Measurements from ENCODE around the gene DYNLT4. TPM values are rescaled to one million over a fixed set of nuclear protein-coding genes. Genes with fewer than 3 reads are reported as not detected.

The DYNLT4 gene
- total and polyA plus RNA-seq, 2 of the 8 experiments (the other 6 are each of a cell fraction or from before 2014, with no cell fraction given) = 0.29 TPM; not detected in 1

GRCh38 chr1:44853201-44853600, 46.0 kb upstream of the DYNLT4 start:
- no peak overlapping the region for H2BK12ac ChIP-seq (ENCODE audit: low read depth, low read length)
- H2AK5ac ChIP-seq (ENCODE audit: low read depth, low read length) = no peak overlapping the region
- H3K14ac ChIP-seq (ENCODE audit: insufficient read length) = no peak overlapping the region
- H3K56ac ChIP-seq (replicated peaks; ENCODE audit: insufficient read length, low read depth, low read length) = no peak overlapping the region
- H3K4ac ChIP-seq (replicated peaks; ENCODE audit: insufficient read length, low read depth, low read length) = no peak overlapping the region
- no peak overlapping the region for H3K9ac ChIP-seq (replicated peaks in 1 of 4; ENCODE audit: extremely low read depth in 1 of 4, low read depth in 3 of 4, low read length in 3 of 4)
- no peak overlapping the region for H2BK120ac ChIP-seq (replicated peaks; ENCODE audit: low read depth, low read length)
- no peak overlapping the region for H3K27ac ChIP-seq (ENCODE audit: low read depth, low read length)
- no peak overlapping the region for H3K18ac ChIP-seq (ENCODE audit: extremely low read depth, low read length)
- H3K23me2 ChIP-seq (ENCODE audit: low read depth, low read length) = no peaks in the 10 kb centered on the region
- WGBS, 2 experiments (ENCODE audit: extremely low coverage in 1 of 2, insufficient coverage in 1 of 2, insufficient read length in 1 of 2, insufficient replicate concordance in 2 of 2, low coverage in 1 of 2, low lambda C conversion rate in 2 of 2, missing lambda C conversion rate in 1 of 2) = 94% methylated on average over 6 of the region's 6 CpGs; no CpG with 5 or more reads in 1 of the 2 experiments
- H2BK20ac ChIP-seq (ENCODE audit: low read length) = no peak overlapping the region
- ChIA-PET CTCF (ENCODE audit: partially characterized antibody) (interaction anchor here (0.8 to 1.0 kb wide), 2 partner anchors 12 to 138 kb away, joined by 3 read pairs; no protein-coding TSS in a partner anchor), POLR2A (ENCODE audit: partially characterized antibody) (interaction anchor here (1.1 to 1.7 kb wide), 3 partner anchors 8 to 161 kb away, joined by 3 read pairs; partner anchors contain the start of gene PTCH2)
- no peak overlapping the region for H2BK15ac ChIP-seq (ENCODE audit: low read length)
- H4K20me1 ChIP-seq (replicated peaks in 1 of 2; ENCODE audit: control insufficient read depth in 1 of 2, insufficient read depth in 2 of 2, low read length in 2 of 2) = no peaks in the 10 kb centered on the region
- TF ChIP-seq CTBP2 (IDR thresholded peaks at IDR 0.05; ENCODE audit: borderline replicate concordance, insufficient read depth, insufficient read length, low read length) (no peak), SAP30 (IDR thresholded peaks at IDR 0.05; ENCODE audit: insufficient read depth, insufficient replicate concordance, low read length) (no peak), ASH2L (IDR thresholded peaks at IDR 0.05; ENCODE audit: low read length) (no peak), BACH1 (IDR thresholded peaks at IDR 0.05; ENCODE audit: low read length) (no peak), CBX8 (IDR thresholded peaks at IDR 0.05; ENCODE audit: borderline replicate concordance, low read depth, low read length) (no peak), KDM4A (IDR thresholded peaks at IDR 0.05; ENCODE audit: low read depth, low read length, severe bottlenecking) (no peak), ZNF274 (IDR thresholded peaks at IDR 0.05; ENCODE audit: borderline replicate concordance, extremely low read depth, low read length) (no peak)
- H2BK5ac ChIP-seq (ENCODE audit: low read depth, low read length) = no peak overlapping the region
- no peak for DNase-seq (ENCODE audit: low read depth in 1 of 2, low spot score in 2 of 2)
- H3K27me3 ChIP-seq (replicated peaks in 1 of 4; ENCODE audit: control insufficient read depth in 3 of 4, extremely low read depth in 1 of 4, insufficient read depth in 3 of 4, low read length in 3 of 4) = no peaks in the 10 kb centered on the region
- H2AFZ ChIP-seq (ENCODE audit: low read length) = no peak overlapping the region
- H3K79me1 ChIP-seq (ENCODE audit: low read depth, low read length) = no peaks in the 10 kb centered on the region
- H4K5ac ChIP-seq (ENCODE audit: insufficient read length, low read depth, low read length) = no peak overlapping the region
- no peak overlapping the region for H4K91ac ChIP-seq (replicated peaks; ENCODE audit: insufficient read length, low read length)
- no peak overlapping the region for H3K4me3 ChIP-seq (ENCODE audit: extremely low read depth in 1 of 4, insufficient read depth in 2 of 4, low read depth in 3 of 4, low read length in 4 of 4)
- no peaks in the 10 kb centered on the region for H3K4me1 ChIP-seq (replicated peaks in 1 of 4; ENCODE audit: control insufficient read depth in 3 of 4, insufficient read depth in 4 of 4, low read length in 3 of 4)
- no peak overlapping the region for H4K8ac ChIP-seq (ENCODE audit: extremely low read depth, insufficient read depth, low read length)
- H3K23ac ChIP-seq (ENCODE audit: insufficient read length) = no peak overlapping the region
- H3K36me3 ChIP-seq (ENCODE audit: control insufficient read depth in 2 of 4, insufficient read depth in 4 of 4, low read length in 3 of 4) = no peaks in the 10 kb centered on the region
- H3K9me3 ChIP-seq (ENCODE audit: insufficient read depth in 2 of 2, low read depth in 1 of 2, low read length in 1 of 2) = no peaks in the 10 kb centered on the region
- no peaks in the 10 kb centered on the region for H3K79me2 ChIP-seq (ENCODE audit: control insufficient read depth in 1 of 2, insufficient read depth in 2 of 2, low read length in 2 of 2)
- no peak for FAIRE-seq
- H3K4me2 ChIP-seq (ENCODE audit: insufficient read depth in 1 of 2, low read depth in 2 of 2, low read length in 2 of 2) = no peak overlapping the region
